ENCODE measurements around the gene ACAP1. TPM values are rescaled to one million over a fixed set of nuclear protein-coding genes. Genes with fewer than 3 reads are reported as not detected.
A peak's percentile ranks its signal among the peaks of the same experiment; 100 is the strongest.

Gene ACAP1
- total RNA-seq, 1 experiment from 2014 or later = 2.7 TPM

DNA sequence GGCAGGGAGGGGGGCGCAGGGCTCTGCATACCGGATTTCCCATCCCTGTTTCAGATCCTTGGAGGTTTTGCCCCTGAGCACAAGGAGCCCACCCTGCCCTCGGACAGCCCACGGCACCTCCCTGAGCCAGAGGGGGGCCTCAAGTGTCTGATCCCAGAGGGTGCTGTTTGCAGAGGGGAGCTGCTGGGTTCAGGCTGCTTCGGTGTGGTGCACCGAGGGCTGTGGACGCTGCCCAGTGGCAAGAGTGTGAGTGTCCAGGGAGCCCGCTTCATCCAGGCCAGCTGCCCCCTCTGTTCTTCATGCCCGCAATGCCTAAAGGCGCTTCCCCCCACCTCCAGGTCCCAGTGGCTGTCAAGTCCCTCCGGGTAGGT is 47.0 kb downstream of the ACAP1 start:
- in situ Hi-C loops (cut with HindIII; ENCODE audit: low pct_unique_long_range_greater_than_20kb, low sequenced_read_pairs) = no loop called here
- Histone ChIP-seq H3K9me3 (ENCODE audit: control insufficient read depth, insufficient read depth, low read depth, low read length) (peaks cover 3% of the 10 kb centered on the region; the same call in 1 of the 2 replicates), H3K4me3 (ENCODE audit: low read depth in 2 of 2, low read length in 2 of 2) (no peak overlapping the region), H3K27me3 (ENCODE audit: control insufficient read depth, insufficient read depth, low read length) (no peaks in the 10 kb centered on the region), H3K36me3 (ENCODE audit: control insufficient read depth, insufficient read depth, low read length) (peaks cover 2% of the 10 kb centered on the region; the same call in 1 of the 2 replicates), H3K4me1 (ENCODE audit: control insufficient read depth, insufficient read depth, low read length) (no peaks in the 10 kb centered on the region), H3K27ac (ENCODE audit: low read length) (no peak overlapping the region)
- TF ChIP-seq, protein P1, sequence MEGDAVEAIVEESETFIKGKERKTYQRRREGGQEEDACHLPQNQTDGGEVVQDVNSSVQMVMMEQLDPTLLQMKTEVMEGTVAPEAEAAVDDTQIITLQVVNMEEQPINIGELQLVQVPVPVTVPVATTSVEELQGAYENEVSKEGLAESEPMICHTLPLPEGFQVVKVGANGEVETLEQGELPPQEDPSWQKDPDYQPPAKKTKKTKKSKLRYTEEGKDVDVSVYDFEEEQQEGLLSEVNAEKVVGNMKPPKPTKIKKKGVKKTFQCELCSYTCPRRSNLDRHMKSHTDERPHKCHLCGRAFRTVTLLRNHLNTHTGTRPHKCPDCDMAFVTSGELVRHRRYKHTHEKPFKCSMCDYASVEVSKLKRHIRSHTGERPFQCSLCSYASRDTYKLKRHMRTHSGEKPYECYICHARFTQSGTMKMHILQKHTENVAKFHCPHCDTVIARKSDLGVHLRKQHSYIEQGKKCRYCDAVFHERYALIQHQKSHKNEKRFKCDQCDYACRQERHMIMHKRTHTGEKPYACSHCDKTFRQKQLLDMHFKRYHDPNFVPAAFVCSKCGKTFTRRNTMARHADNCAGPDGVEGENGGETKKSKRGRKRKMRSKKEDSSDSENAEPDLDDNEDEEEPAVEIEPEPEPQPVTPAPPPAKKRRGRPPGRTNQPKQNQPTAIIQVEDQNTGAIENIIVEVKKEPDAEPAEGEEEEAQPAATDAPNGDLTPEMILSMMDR (IDR thresholded peaks at IDR 0.05) = no peak
- no peak for TF ChIP-seq SIN3A (IDR thresholded peaks at IDR 0.05; ENCODE audit: borderline replicate concordance, insufficient read depth, low read depth, low read length)
- TF ChIP-seq TCF7L2 (IDR thresholded peaks at IDR 0.05; ENCODE audit: low read depth, low read length) = no peak
- TF ChIP-seq, protein P2, sequence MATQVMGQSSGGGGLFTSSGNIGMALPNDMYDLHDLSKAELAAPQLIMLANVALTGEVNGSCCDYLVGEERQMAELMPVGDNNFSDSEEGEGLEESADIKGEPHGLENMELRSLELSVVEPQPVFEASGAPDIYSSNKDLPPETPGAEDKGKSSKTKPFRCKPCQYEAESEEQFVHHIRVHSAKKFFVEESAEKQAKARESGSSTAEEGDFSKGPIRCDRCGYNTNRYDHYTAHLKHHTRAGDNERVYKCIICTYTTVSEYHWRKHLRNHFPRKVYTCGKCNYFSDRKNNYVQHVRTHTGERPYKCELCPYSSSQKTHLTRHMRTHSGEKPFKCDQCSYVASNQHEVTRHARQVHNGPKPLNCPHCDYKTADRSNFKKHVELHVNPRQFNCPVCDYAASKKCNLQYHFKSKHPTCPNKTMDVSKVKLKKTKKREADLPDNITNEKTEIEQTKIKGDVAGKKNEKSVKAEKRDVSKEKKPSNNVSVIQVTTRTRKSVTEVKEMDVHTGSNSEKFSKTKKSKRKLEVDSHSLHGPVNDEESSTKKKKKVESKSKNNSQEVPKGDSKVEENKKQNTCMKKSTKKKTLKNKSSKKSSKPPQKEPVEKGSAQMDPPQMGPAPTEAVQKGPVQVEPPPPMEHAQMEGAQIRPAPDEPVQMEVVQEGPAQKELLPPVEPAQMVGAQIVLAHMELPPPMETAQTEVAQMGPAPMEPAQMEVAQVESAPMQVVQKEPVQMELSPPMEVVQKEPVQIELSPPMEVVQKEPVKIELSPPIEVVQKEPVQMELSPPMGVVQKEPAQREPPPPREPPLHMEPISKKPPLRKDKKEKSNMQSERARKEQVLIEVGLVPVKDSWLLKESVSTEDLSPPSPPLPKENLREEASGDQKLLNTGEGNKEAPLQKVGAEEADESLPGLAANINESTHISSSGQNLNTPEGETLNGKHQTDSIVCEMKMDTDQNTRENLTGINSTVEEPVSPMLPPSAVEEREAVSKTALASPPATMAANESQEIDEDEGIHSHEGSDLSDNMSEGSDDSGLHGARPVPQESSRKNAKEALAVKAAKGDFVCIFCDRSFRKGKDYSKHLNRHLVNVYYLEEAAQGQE (IDR thresholded peaks at IDR 0.05; ENCODE audit: insufficient read depth in 1 of 2, low read depth in 2 of 2, low read length in 1 of 2) = no peak
- TF ChIP-seq POLR2AphosphoS5 (IDR thresholded peaks at IDR 0.05; ENCODE audit: low read depth, low read length) = no peak
- ATAC-seq (no peak), DNase-seq (ENCODE audit: low read depth, low spot score) (no peak)
- ChIA-PET CTCF (interaction anchor here (0.6 kb wide), 1 partner anchor 378 kb away, joined by 3 read pairs; no protein-coding TSS in a partner anchor), POLR2A (no interaction called here)
- intact Hi-C loops (cut with micrococcal nuclease; ENCODE audit: unreplicated experiment) = no loop called here
- BruUV-seq (replicated peaks) = TSS peak; percentile 58

DNA sequence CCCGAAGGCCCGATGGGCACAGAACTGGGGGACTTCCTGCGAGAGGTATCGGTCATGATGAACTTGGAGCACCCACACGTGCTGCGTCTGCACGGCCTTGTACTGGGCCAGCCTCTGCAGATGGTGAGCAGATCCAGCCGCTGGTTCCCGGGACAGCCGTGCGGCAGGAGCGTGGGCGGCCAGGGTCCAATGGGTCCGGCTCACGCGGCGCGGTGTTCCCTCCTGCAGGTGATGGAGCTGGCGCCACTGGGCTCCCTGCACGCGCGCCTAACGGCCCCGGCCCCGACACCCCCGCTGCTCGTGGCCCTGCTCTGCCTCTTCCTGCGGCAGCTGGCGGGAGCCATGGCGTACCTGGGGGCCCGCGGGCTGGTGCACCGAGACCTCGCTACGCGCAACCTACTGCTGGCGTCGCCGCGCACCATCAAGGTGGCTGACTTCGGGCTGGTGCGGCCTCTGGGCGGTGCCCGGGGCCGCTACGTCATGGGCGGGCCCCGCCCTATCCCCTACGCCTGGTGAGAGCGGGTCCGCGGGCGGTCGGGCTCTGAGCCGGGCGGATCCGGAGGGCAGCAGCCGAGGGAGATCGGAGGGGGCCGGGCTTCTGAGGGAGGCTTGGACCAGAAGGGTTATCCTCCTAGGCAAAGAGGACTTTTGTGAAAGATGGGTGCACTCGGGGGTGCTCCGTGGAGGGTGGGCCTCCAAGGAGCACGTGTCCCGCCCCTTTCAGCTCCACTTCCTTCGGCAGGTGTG is 47.6 kb downstream of the ACAP1 start:
- CTCF ChIA-PET = interaction anchor here (0.6 kb wide), 1 partner anchor 378 kb away, joined by 3 read pairs; no protein-coding TSS in a partner anchor
- POLR2A ChIA-PET = interaction anchor here (0.6 kb wide), 1 partner anchor 100 kb away, joined by 9 read pairs; the partner anchor contains the start of gene POLR2A
- ATAC-seq = no peak
- Histone ChIP-seq H3K36me3 (ENCODE audit: control insufficient read depth, insufficient read depth, low read length) (peaks cover 2% of the 10 kb centered on the region; the same call in 1 of the 2 replicates), H3K4me3 (ENCODE audit: low read depth in 2 of 2, low read length in 2 of 2) (no peak overlapping the region), H3K27me3 (ENCODE audit: control insufficient read depth, insufficient read depth, low read length) (no peaks in the 10 kb centered on the region), H3K27ac (ENCODE audit: low read length) (no peak overlapping the region), H3K9me3 (ENCODE audit: control insufficient read depth, insufficient read depth, low read depth, low read length) (peaks cover 3% of the 10 kb centered on the region; the same call in 1 of the 2 replicates), H3K4me1 (ENCODE audit: control insufficient read depth, insufficient read depth, low read length) (no peaks in the 10 kb centered on the region)
- DNase-seq (ENCODE audit: low read depth, low spot score) = no peak
- in situ Hi-C loops (cut with HindIII; ENCODE audit: low pct_unique_long_range_greater_than_20kb, low sequenced_read_pairs) (no loop called here), intact Hi-C loops (cut with micrococcal nuclease; ENCODE audit: unreplicated experiment) (no loop called here)
- no TSS peak for BruUV-seq (replicated peaks)
- TF ChIP-seq POLR2AphosphoS5 (IDR thresholded peaks at IDR 0.05; ENCODE audit: low read depth, low read length) (no peak), TCF7L2 (IDR thresholded peaks at IDR 0.05; ENCODE audit: low read depth, low read length) (no peak), SIN3A (IDR thresholded peaks at IDR 0.05; ENCODE audit: borderline replicate concordance, insufficient read depth, low read depth, low read length) (no peak)
- TF ChIP-seq, protein P1 (IDR thresholded peaks at IDR 0.05) = no peak
- TF ChIP-seq, protein P2 (IDR thresholded peaks at IDR 0.05; ENCODE audit: insufficient read depth in 1 of 2, low read depth in 2 of 2, low read length in 1 of 2) = no peak
